Activated naive CD8-positive, alpha-beta T cell treated with anti-CD3 and anti-CD28 coated beads, Interleukin-2, amount 50 U/mL, for 16 hours (primary cell): ENCODE results near the gene URI1.
"Not testable (repeated sequence)": the region's sequence is repeated elsewhere in the genome, so short reads cannot be mapped to it uniquely, and the experiment has no call there.

Source experiments
- DNase-seq: peaks from one replicate; pipeline ENCODE4 v3.0.0-alpha.2; 2020; ENCODE audit warnings: low read depth, low spot score

URI1 gene

DNA sequence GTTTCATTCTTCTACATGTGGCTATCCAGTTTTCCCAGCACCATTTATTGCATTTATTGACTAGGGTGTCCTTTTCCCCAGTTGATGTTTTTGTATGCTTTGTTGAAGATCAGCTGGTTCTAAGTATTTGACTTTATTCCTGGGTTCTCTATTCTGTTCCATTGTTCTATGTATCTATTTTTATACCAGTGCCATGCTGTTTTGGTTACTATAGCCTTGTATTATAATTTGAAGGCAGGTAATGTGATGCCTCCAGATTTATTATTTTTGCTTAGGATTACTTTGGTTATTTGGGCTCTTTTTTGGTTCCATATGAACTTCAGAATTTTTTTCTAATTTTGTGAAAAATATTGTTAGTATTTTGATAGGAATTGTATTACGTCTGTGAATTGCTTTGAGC lies 80.6 kb downstream of the URI1 start:
- DNase-seq: no peak

DNA sequence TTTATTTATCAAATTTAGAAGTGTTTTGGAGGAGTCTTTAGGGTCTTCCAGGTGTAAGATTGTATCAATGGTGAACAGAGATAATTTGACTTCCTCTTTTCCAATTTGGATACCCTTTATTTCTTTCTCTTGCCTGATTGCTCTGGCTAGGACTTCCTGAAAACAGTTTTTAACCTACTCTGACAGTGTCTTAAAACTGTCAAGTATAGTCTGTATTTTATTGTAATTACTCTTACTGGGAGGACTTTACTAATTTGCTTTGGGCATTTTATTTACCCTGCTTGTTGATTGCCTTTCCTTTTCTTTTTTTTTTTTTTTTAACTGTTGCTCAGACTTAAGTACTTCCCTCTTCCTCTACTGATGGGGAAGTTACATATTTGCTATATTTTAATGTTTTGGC lies 81.3 kb downstream of the URI1 start:
- no peak for DNase-seq

DNA sequence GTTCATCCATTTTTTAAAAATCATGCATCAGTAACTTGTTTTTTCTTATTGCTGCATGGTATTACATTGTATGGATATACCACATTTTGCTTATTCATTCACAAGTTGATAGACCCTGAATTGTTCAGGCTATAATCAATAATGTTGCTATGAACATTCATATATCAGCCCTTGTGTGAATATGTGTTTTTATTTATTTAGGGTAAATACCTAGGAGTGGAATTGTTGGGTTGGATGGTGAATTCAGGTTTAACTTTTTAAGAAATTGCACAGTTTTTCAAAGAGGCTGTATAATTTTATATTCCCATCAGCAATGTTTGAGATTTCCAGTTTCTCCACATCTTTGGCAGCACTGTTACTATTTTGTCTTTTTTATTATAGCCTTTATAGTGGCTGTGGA lies 82.1 kb downstream of the URI1 start:
- no peak for DNase-seq

DNA sequence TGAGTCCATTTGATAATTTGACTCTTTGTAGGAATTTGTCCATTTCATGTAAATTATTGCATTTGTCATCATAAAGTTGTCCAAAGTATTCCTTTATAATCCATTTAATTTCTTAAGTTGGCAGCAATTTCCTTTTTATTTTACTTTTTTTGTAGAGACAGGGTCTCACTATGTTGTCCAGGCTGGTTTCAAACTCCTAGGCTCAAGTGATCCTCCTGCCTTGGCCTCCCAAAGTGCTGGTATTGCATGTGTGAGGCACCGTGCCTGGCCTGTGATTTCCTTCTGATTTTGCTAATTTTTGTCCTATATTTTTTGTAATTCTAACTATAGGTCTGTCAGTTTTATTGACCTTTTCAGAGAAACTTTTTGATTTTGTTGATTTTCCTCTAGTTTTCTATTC lies 84.9 kb downstream of the URI1 start:
- no peak for DNase-seq

DNA sequence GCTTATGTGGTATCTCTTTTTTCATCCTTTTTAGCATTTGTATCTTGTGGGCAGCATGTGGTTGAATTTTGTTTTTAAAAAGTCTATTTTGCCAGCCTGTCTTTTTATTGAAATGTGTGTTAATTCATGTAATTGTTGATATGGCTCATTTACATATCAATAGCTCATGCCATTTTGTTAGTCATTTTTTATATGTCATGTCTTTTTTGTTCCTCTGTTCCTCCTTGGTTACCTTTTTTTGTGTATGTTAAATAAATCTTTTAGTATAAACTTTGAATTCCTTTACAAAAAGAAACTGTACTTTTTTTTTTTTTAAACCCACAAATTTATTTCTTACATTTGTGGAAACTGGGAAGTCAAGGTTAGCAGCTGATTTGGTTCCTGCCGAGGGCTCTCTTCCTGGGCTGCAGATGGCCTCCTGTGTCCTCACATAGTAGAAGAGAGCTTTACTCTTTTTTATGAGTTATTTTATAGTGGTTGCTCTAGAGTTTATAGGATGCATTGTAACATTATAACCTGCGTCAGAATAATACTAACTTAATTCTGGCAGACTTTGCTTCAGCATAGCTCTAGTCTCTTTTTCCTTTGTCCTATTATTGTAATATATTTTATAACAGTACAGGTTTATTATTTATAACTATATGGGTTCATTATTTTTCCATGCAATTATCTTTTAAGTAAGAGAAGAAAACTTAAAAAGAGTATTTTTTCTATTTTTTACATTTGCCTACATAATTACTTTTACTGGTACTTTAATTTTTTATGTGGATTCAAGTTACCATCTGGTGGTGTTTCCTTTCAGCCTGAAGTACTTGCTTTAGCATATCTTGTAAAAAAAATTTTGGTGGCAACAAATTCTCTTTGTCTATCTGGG lies 86.3 kb downstream of the URI1 start:
- no peak for DNase-seq

DNA sequence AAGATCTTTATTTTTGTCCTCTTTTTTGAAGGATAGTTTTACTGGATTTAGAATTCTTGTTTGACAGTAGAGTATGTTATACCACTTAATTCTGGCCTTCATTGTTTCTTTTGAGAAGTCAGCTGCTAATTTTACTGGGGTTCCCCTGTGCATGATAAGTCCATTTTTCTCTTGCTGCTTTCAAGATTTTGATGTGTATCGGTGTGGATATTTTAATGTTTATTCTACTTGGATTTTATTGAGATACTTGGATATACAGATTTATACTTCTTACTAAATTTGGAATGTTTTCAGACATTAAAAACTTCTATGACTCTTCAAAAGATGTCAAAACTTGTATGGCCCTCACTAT lies 86.9 kb downstream of the URI1 start:
- no peak for DNase-seq

DNA sequence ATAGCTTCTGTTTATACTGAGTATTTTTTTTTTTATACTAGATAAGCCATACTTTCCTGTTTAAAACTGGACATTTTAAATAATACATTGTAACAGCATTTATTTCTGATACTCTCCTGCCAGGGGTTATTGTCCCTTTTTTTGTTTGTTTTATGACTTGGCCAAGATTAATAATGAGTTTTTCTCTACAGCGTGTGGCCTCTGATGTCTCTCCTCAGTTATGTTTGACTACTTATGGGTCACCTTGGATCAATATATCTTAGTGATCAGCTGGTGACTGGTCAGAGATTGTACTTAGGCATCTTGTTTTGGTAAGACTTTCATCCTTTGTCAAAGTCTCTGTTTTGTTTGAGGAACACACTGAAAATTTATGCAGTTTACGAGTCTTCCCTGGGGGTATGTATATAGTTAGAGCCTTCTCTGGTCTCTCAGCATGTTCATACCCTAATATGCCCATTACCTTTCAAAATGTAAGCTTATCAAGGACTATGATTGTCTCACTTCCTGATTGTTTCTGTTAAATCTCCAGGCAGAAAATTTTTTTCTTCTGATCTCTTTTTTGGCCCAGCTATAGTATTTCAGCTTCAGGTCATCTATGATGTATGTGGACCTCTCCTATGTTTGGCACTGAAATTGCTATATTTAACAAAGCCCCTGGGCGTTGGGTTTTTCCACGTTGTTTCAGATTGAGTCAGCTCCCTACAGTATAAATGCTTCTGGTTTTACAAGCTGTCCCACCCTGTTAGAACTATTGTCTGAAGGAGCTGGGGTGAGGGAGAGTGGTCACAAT lies 87.9 kb downstream of the URI1 start:
- no peak for DNase-seq

DNA sequence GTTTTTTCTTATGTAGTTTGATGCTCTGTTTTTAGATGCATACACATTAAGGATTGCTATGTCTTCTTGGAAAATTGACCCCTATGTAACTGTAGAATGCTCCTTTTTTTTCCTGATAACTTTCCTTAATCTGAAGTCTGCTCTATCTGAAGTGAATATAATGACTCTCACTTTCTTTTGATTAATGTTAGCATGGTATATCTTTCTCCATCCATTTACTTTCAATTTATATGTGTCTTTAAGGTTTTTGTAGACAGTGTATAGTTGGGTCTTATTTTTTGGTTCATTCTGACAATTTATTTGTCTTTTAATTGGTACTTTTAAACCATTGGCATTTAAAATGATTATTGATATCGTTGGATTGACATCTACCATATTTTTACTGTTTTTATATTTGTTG lies 92.3 kb downstream of the URI1 start:
- DNase-seq: no peak

DNA sequence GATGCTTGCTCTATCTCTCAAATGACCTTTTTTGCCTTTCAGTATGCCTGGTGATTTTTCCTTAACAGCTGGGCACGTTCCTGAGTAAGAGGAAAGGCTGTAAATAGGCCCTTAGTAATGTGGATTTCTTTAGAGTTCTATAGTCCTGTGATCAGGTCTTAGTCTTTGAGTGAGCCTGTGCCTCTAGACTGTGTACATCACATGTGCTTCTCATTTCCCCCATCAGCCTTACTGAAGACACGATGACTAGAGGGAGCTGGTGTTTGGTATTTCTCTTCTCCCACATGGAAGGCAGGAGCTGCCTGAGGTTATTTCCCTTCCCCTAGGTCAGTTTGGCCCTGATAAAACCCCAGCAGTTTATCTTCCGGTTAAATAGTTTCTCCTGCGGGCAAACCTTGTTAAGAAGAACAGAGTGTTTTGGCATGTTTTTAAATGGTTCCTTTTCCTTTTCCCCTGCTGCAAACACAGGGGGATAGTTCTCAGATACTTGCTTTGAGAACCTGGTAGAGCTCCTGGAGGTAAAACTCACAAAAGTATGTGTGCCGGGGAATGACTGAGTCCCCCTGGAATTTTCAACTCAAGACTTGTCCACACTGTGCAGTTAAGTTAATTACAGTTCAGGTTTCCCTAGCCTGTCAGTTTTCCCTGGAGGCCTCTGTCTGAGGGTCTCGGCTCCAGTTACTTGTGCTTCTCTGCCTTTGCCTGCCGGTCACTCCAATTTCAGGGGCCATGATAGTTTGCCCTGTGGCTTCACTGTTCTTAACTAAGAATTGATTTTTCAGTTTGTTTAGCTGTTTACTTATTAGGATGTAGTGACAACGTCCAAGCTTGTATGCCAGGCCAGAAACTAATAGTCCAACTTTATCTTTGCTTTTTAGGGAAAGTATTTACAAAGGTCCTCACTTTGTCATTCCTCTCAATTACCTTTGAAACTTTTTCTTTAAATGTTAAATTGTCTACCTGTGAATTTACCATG lies 94.4 kb downstream of the URI1 start:
- no peak for DNase-seq

DNA sequence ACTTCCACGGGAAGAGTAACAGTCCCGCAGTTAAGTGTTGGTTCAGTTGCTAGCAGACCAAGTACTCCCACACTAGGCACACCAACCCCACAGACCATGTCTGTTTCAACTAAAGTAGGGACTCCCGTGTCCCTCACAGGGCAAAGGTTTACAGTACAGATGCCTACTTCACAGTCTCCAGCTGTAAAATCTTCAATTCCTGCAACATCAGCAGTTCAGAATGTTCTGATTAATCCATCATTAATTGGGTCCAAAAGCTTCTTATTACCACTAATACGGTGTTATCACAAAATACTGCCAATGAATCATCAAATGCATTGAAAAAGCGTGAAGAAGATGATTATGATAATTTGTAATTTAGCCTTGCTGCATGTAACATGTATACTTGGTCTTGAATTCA lies 95.8 kb downstream of the URI1 start:
- no peak for DNase-seq

DNA sequence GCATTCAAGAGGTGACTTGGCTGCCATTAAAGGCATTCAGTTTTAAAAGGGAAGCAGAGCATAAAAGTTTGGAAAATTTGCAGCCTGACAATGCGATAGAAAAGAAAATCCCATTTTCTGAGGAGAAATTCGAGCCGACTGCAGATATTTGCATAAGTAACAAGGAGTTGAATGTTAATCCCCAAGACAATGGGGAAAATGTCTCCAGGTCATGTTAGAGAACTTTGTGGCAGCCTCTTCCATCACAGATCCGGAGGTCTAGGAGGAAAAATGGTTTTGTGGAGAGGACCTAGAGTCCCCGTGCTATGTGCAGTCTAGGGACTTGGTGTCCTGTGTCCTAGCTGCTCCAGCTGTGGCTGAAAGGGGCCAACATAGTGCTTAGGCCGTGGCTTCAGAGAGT lies 99.9 kb downstream of the URI1 start:
- not testable (repeated sequence) for DNase-seq

DNA sequence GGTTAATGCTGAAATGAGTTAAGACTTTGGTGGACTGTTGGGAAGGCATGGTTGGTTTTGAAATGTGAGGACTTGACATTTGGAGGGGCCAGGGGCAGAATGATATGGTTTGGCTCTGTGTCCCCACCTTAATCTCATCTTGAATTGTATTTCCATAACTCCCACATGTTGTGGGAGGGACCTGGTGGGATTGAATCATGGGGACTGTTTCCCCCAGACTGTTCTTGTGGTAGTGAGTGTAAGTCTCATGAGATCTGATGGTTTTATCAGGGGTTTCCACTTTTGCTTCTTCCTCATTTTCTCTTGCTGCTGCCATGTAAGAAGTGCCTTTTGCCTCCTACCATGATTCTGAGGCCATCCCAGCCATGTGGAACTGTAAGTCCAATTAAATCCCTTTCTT lies 101.0 kb downstream of the URI1 start:
- DNase-seq: not testable (repeated sequence)

DNA sequence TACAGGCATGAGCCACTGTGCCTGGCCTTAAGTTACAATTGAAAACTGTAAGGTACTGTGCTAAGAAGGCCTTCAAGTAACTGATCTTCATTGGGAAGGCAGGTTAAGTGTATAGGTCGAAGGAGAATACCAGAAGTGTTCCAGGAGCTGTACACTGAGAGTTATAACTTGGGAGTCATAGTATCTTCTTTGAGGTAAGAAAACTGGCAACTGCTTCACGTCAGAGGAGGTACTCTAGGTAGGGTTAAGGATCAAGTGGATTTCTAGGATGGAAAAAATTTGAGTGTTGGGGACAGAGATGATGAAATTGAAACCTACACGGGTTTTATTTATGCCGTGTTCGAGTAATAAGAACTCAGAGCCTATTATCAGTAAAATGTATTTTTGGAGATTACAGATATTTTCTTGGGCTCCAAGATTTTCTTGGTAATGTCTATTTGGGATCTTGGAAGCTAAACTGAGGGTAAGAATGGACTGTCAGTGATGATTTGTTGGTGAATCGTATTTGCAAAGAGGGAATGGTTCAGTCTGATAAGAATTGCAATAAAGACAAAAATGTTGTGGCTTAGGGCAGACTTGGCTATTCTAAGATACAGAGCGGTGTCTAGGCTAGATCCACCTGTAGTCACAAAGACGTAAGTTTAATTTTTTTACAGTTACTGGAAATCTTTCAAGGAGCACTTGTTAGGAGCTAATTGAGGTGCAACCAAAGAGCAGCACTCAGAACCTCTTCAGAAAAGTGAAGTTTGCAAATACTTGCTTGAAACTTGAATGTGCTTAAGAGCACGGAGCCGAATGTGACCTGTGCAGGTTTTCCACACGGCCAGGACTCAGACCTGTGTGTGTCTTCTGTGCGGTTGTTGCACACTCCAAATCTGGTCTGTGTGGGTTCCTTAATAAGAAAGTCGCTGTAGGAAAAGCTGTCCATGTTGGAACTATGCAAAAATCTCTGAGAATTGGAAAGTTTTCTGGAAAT lies 102.5 kb downstream of the URI1 start:
- DNase-seq: no peak

DNA sequence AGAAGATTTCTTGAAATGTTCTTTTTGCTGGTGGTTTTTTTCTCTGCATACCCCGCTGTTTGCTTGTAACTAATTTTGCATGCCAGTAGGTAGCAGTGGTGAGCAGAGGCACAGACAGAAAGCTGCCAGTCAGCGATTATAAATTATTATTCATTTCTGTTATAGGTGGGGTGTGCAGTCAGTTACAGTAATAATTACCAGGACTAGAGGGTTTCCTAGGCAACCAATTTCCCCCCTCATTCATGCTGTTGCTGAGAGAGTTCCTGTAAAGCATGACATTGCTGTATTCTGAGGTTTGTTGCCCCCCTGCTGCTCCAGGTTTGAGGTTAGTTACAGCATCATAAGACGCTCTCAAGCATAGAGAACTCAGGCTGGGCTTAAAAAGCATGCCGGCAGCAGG lies 104.5 kb downstream of the URI1 start:
- no peak for DNase-seq

DNA sequence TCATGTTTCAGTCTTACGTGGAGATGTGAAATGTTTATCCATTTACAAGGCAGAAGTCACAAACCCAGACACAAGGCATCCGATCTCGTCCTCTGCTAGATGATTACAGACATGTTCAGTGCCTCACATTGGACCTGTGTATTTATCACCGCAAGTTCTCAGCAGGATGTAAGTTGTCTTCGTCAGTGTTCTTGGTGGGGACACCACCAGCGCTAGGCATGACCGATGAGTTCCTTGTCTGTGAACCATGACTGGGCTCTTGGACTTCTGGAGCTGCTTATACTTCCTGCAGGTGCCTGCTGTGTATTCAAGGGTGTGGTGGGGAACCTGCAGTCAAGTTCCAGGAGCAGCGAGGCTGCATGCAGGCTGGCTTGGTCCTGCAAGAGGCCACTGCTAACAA lies 105.4 kb downstream of the URI1 start:
- DNase-seq: no peak

DNA sequence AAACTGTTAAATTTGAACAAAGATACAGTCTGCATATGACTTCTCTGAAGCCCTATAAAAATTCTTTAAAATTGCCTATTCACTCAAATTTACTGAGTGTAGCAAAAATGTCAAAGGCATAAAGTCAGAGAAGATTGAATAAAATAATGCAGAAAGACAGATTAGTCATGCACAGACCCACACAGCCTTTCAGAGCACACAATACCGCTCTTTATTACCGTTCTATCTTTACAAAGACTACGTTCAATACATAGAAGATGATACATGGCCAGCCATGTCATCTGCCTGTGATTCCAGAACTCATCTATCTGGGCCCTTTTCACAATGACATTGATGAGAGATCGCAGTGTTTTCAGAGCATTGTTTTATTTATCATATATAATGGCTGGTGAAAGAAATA lies 107.2 kb downstream of the URI1 start:
- no peak for DNase-seq

DNA sequence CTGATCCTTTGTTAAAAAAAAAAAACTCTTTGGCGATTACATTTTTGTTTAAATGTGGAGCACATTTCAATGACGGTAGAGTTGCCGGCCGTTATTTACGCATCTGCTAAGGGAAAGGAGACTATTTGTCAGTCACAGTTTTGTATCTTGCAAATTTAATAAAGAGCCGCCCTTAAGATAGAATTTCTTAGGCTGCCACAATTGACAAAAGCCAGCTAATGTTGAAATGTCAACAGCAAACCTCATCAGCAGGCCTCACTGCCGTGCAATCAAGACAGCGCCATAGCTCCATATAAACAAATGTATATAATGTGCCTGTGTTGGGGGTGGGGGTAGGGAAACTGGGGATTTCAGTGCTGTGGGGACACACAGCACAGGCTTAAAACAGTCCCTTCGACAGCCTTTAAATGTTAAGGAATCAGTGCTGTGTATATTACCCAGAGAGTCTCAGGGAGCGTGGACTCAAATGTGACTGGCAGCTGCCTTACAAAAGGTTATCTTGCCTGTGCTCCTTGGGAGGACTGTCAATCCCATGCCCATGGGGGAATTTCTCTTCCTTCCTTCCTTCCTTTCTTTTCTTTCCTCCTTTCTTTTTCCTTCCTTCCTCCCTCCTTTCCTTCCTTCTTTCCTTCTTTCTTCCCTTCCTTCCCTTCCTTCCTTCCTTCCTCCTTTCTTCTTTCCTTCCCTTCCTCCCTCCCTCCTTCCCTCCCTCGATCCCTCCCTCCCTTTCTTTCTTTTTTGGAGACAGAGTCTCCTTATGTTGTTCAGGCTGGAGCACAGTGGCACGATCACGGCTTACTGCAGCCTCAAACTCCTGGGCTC lies 108.0 kb downstream of the URI1 start:
- DNase-seq: no peak

DNA sequence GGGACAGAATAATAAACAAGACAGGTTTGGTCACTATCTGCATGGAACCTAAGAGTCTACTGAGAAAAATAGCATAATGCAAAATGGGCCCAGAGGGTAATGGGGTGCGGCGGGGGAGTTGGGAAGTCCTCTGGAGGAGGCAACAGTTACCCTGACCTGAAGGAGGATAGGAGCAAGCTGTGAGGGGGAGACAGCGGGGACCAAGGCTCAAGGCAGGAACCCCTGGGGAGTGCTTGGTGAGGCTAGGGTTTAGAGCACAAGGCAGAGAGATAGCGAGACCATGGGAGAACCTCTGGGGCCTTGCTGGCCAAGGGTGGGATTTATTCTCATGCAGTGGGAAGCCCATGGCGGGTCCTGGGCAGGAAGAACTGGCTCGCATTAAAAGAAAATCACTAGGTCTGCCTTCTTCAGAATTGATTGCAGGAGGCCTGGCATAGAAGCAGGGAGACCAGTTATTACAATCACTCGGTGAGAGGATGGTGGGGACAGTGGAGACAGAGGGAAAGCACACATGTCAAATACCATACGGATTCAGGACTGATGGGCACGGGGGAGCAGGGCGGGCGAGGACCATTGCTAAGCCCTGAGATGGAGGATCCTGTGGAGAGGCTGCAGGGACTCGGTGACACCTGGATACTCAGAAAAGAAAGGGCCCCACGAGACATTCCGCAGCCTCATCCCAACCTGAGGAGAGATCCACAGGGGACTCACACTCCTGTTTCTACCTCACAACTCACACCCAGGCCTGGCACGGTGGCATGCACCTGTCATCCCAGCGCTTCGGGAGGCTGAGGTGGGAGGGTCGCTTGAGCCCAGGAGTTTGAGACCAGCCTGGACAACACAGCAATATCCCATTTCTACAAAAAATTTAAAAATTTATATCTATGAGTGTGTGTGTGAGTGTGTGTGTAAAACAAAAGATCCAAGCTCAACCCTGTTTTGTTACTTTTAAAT lies 110.4 kb downstream of the URI1 start:
- DNase-seq: no peak

DNA sequence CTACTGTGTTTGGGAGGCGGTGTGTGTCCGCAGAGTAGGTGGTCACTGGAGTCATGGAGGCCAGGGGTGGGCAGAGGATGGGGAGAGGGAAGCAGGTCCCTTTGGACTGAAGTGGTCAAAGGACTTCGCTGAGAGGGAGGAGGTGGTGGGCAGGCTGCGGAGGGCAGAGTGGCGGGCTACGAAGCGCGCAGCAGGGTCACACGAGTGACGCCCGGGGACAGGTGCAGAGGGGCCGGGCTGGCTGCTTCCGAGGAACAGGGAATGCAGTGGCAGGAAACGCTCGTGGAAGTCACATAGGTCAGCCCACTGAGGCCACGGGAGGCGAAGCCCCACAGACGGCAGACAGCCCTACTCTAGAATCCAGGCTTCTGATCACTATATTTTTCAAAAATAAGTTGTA lies 111.5 kb downstream of the URI1 start:
- no peak for DNase-seq
